ENCODE measurements around the gene TRAF3.
"Not testable (repeated sequence)": the region's sequence is repeated elsewhere in the genome, so short reads cannot be mapped to it uniquely, and the experiment has no call there.

The TRAF3 gene

GRCh38 chr14:102752239-102752847, 24.9 kb upstream of the TRAF3 start:
- DNase-seq (ENCODE audit: low read depth), result no peak

- no peak for DNase-seq (ENCODE audit: low read depth)
These were observed 22.6 kb upstream of the TRAF3 start for GRCh38 chr14:102754370-102755262.

GRCh38 chr14:102757646-102758045, 19.6 kb upstream of the TRAF3 start:
- no peak for DNase-seq (ENCODE audit: low read depth)

DNA sequence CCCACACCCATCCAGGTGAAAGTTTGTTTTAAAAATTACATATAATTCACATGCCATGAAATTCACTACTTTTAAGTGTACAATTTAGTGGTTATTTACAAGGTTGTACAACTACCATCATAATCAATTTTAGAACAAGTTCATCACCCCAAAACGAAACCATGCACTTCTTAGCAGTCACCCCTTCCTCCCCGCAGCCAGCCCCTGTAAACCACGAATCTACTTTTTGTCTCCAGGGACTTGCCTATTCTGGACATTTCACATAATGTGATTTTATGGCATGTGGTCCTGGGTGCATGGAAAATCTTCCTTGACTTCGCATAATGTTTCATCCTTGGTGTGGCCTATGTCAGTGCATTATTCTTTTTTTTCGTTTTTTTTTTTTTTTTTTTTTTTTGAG, 19.2 kb upstream of the TRAF3 start:
- no peak for DNase-seq (ENCODE audit: low read depth)

- no peak for DNase-seq (ENCODE audit: low read depth)
These were observed 17.6 kb upstream of the TRAF3 start for GRCh38 chr14:102759456-102760187.

DNA sequence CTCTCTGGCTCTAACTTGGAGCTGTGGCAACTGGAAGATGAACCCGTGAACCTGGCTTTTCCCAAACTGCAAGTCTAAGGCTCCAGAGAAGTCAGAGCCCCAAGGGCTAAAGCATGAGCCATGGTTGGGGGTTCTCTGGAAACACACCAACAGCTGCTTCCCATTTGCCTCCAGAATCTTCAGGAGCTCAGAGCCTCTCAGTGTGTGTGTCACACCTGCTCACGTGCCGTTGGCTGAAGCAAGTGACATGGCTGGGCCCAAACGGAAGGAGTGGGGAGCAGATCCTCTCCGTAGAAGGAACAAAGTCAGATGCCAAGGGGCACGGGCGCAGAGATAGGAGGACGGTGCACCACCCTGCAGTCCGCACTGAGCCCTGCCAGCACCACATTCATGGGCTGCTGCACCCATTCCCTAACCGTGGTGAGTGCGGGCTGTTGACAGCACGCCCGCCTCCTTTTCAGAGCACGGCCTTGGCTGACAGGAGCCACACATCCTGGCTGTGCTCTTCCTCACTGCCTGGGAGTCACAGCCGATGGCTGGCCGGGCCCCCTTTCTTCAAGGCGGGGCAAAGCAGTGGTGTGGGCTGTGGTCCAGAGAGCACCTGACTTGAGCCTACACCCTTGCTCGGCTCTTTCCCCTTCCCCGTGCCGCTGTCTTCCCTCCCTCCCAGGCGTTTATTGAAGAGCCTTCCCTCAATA, 16.6 kb upstream of the TRAF3 start:
- no peak for DNase-seq (ENCODE audit: low read depth)

DNA sequence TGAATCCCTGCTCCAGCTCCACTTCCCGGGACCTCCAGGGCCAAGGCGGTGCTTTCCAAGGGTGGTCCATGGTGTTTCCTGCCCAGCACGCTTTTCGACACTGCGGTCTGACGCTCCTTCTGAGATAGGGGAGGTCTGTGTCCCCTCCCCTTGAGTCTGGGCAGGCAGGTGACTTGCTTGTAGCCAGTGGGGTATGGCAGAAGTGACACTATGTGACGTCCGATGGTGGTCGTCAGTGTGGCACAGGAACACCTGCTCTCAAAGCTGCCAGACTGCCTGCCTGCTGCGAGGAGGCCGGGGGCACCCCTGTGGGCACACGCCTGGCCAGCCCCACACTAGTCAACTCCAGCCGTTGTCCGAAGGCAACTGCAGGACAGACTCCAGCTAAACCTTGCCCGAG, 16.0 kb upstream of the TRAF3 start:
- no peak for DNase-seq (ENCODE audit: low read depth)

DNA sequence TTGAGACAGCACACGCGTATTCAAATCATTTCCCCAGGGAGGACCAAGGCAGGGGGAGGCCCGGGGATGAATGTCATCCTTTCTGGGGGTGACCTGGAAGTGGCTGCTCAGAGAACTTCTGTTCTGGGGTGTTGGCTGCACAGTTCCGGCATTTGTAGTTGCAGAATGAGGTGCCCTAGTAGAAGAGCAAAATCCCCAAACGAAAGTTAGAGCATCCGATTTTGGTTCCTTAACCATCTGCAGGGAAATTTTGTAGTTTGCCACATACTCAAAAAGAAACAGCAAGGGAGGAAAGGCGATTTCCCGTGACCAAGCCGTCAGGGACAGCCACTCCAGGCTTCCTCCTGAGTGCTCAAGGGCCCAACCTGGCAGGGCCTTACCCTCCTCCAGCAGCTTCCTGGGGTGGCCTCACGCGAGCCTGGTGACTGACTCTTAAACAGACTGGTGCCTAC, 13.0 kb upstream of the TRAF3 start:
- DNase-seq (ENCODE audit: low read depth), result no peak

- not testable (repeated sequence) for DNase-seq (ENCODE audit: low read depth)
These were observed 11.5 kb upstream of the TRAF3 start for GRCh38 chr14:102765770-102766169.

DNA sequence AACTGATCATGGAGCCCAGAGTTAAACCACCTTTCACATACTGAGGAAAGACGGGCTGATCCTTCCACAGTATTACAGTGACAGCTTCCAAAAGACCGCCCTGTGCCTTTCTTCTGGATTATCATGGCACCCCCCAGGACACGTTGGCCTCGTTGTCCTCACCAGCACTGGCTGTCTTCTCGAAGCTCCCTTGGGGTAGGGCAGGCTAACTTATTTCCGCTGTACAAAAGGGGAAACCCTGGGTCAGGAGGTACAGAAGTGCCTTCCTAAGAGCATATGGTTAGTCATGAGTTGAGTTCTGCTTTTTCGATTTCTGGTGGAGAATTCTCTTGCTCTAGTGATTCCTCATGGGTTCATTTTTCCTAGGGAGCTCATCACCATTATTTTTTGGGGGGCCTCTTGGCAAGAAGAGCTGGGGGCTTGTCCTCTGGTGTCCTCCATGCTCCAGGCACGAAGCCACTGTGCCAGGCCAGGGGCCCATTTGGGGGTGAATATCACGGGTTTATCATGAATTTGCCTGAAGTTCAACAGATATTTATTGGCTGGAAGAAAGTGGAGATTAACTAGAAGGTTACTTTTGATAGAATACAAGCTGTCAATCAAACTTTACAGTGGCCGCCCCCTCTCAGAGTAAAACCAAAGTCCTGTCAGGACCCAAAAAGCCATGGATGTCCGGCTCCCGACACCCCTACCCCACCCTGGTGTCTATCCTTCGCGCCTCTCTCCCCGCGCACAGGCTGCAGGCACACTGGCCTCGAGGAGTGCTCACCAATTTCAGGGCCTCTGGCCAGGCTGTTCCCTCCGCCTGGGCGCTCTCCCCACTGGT, 8.8 kb upstream of the TRAF3 start:
- no peak for DNase-seq (ENCODE audit: low read depth)

- DNase-seq (ENCODE audit: low read depth), result no peak
These were observed 8.3 kb upstream of the TRAF3 start for GRCh38 chr14:102769049-102769327.

DNA sequence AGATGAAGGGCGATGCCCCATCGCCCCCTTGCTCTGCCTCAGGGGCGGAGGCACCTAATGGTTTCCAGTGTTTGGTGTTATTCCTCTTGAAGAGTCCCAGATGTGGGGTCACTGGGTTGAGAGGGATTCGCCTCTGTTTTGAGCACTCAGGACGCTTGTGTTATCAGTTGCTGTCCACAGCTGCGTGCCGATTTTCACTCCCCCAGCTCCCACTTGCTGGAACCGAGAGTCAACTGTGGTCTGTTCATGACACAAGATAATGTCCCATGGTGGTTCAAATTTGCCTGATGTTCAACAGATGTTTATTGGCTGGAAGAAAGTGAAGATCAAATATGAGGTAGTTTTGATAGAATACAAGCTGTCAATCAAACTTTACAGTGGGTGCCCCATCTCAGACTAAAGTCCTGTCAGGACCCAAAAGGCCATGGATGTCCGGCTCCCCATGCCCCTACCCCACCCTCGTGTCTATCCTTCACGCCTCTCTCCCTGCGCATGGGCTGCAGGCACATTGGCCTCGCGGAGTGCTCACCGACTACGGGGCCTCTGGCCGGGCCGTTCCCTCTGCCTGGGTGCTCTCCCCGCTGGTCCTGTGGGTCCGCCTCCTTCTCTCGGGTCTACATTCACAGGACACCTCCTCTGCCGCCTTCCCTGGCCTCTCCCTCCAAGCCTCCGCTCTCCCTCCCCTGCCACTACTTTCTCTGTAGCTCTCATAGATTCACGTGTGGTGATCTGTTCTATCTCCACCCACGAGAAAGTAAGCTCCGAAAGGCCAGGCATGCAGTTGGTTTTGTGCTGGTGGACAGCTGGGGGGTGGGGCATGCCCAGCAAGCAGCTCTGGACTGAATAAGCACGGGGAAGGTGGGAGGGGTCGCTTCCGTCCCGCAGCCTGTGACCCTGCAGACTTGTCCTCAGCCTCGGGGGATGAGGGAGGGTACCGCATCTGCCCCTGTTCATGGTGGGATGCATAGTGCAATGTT, 6.8 kb upstream of the TRAF3 start:
- no peak for DNase-seq (ENCODE audit: low read depth)

GRCh38 chr14:102771144-102771543, 6.1 kb upstream of the TRAF3 start:
- DNase-seq (ENCODE audit: low read depth), result no peak

GRCh38 chr14:102772781-102773570, 4.3 kb upstream of the TRAF3 start:
- no peak for DNase-seq (ENCODE audit: low read depth)

GRCh38 chr14:102774391-102775153, 2.7 kb upstream of the TRAF3 start:
- DNase-seq (ENCODE audit: low read depth), result peak; percentile 70

DNA sequence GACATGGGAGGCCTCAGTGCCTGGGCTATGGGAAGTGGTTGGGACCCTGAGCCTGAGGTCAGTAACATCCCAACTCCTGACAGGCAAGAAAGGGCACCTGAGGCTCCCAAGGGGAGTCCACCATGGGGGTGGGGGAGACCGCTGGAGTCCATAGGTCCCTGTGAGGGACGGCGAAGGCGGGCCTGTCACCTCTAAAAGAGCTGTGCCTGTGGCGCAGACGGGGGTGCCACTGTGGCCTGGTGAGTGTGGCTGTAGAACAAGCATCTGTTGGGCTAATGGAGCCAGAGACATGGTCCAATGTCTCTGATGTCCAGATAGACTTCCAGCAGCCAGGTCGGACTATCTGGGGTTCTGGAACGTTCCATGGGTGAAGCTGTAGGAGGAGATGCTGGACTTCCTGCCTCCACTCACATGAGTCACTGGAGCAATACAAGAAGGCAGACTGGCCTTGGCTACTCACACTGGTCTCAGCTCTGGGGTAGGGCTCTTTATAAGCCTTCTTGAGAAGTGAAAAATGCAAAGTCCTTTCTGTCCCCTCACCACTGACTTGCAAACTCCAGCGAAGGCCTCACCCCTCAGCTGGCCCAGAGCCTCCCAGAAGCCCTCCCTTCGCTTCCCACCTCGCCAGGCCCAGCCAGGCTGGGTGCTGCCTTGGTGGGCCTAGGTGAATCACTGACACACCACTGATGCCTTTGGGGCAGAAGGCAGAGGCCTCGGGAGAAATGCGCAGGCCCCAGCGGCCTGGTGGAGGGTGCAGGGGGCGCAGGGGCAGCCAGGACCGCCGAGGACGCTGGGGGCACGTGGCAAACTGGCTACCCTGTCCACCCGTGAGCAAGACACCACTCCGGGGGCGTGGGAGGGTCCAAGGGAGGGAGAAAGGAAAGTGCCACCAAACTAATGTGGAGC, 1.1 kb upstream of the TRAF3 start:
- no peak for DNase-seq (ENCODE audit: low read depth)

DNA sequence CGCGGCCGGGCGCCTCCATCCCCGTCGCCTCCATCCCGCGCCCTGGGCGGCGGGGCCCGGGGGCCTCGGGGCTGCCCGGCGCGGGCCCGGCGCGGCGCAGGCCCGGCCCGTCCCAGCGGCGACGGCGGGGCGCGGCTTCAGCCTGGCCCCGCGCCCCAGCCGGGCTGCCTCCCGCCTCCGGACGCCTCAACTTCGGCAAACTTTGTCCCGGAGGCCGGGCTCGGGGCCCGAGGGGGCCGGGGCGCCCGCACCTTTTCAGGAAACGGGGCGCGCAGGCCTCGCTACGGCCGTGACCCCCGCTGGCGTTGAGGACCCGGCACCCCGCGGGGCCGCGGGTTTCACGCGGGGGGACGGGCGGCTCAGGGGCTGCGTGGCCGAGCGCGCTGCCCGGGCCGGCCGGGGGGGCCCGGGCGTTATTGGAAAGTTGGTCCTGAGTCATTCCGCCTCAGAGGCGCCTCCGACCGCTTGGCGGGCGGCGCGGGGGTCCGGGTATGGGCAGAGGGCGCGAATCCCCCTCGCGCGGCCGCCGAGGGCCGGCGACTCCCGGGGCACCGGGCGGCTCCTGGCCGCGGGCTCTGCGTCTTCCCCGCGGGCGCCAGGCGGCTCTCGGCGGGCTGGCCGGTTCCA, 575 bp downstream of the TRAF3 start:
- no peak for DNase-seq (ENCODE audit: low read depth)
